Measurements from ENCODE around the gene KHDC3L.

KHDC3L gene

DNA sequence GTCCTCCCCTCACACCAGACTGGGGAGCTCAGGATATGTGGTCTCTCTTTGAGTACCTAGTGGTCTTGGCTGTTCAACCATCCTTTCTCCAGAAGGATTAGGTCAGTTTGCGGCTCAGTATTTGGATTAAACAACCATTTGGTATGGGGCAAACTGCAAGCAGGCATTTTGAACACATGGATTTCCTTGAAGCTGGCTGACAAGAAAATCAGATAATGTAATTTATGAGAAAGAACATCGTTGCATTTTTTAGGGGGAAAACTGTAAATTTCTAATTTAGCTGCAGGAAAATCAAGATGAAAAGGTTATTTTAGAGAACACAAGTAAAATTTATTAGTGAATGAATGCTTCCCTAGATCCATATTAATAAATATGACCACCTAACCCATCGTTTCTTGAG, 33.7 kb upstream of the KHDC3L start:
- Histone ChIP-seq H3K36me3 (ENCODE audit: control insufficient read depth in 1 of 2, insufficient read depth in 2 of 2, low read length in 2 of 2) (no peaks in the 10 kb centered on the region), H2BK120ac (ENCODE audit: insufficient read depth, low read length, poor library complexity) (no peak overlapping the region), H3K18ac (ENCODE audit: low read length) (no peak overlapping the region), H3K27me3 (ENCODE audit: insufficient read depth, low read length) (no peaks in the 10 kb centered on the region), H3K14ac (ENCODE audit: low read length) (no peak overlapping the region), H2BK5ac (ENCODE audit: low read depth, low read length, poor library complexity) (no peak overlapping the region), H4K8ac (ENCODE audit: low read depth, low read length) (no peak overlapping the region), H3K4me1 (ENCODE audit: control insufficient read depth in 1 of 2, insufficient read depth in 2 of 2, low read length in 2 of 2) (no peaks in the 10 kb centered on the region), H3K4me3 (ENCODE audit: low read depth, low read length) (no peak overlapping the region), H2AFZ (ENCODE audit: insufficient read depth, low read length, poor library complexity) (no peak overlapping the region), H3K4ac (ENCODE audit: low read depth, low read length) (no peak overlapping the region), H3K23ac (ENCODE audit: low read length) (no peak overlapping the region), H2AK5ac (ENCODE audit: low read length) (no peak overlapping the region), H4K91ac (ENCODE audit: low read depth, low read length) (no peak overlapping the region), H2BK12ac (ENCODE audit: low read length) (no peak overlapping the region), H4K12ac (ENCODE audit: low read depth, low read length) (no peak overlapping the region), H3K27ac (ENCODE audit: low read depth, low read length) (no peak overlapping the region), H3K79me2 (ENCODE audit: control insufficient read depth, insufficient read depth, low read length, poor library complexity) (no peaks in the 10 kb centered on the region), H3K9me3 (ENCODE audit: insufficient read depth, low read depth, low read length) (no peaks in the 10 kb centered on the region), H3K4me2 (ENCODE audit: low read length) (no peak overlapping the region), H3K79me1 (ENCODE audit: low read length) (no peaks in the 10 kb centered on the region), H3K9ac (ENCODE audit: low read length) (no peak overlapping the region)
- no CpG with 5 or more reads among the region's 3 CpGs for WGBS (ENCODE audit: extremely low coverage, insufficient coverage, insufficient read length)
- no peak for DNase-seq

DNA sequence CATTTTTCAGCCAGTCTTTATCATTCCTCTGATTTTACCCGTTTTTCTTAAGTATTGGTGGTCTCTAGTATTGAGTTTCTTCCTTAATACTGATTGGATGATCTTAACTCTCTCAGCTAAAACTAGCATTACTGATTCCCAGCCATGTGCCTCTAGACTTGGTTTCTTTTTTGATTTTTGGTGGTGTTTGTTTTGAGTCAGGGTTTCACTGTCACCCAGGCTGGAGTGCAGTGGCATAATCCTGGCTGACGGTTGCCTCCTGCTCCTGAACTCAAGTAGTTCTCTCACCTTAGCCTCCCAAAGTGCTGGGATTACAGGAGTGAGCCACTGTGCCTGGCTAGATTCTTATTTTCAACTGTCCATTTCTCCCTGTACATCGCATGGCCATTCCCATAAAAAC, 33.3 kb upstream of the KHDC3L start:
- no CpG with 5 or more reads among the region's 3 CpGs for WGBS (ENCODE audit: extremely low coverage, insufficient coverage, insufficient read length)
- Histone ChIP-seq H3K14ac (ENCODE audit: low read length) (no peak overlapping the region), H3K23ac (ENCODE audit: low read length) (no peak overlapping the region), H2AFZ (ENCODE audit: insufficient read depth, low read length, poor library complexity) (no peak overlapping the region), H4K8ac (ENCODE audit: low read depth, low read length) (no peak overlapping the region), H3K27me3 (ENCODE audit: insufficient read depth, low read length) (no peaks in the 10 kb centered on the region), H3K79me2 (ENCODE audit: control insufficient read depth, insufficient read depth, low read length, poor library complexity) (no peaks in the 10 kb centered on the region), H3K4me2 (ENCODE audit: low read length) (no peak overlapping the region), H2BK5ac (ENCODE audit: low read depth, low read length, poor library complexity) (no peak overlapping the region), H3K4ac (ENCODE audit: low read depth, low read length) (no peak overlapping the region), H4K91ac (ENCODE audit: low read depth, low read length) (no peak overlapping the region), H3K27ac (ENCODE audit: low read depth, low read length) (no peak overlapping the region), H2AK5ac (ENCODE audit: low read length) (no peak overlapping the region), H3K36me3 (ENCODE audit: control insufficient read depth in 1 of 2, insufficient read depth in 2 of 2, low read length in 2 of 2) (no peaks in the 10 kb centered on the region), H3K4me3 (ENCODE audit: low read depth, low read length) (no peak overlapping the region), H3K9me3 (ENCODE audit: insufficient read depth, low read depth, low read length) (no peaks in the 10 kb centered on the region), H3K9ac (ENCODE audit: low read length) (no peak overlapping the region), H4K12ac (ENCODE audit: low read depth, low read length) (no peak overlapping the region), H2BK12ac (ENCODE audit: low read length) (no peak overlapping the region), H3K18ac (ENCODE audit: low read length) (no peak overlapping the region), H2BK120ac (ENCODE audit: insufficient read depth, low read length, poor library complexity) (no peak overlapping the region), H3K79me1 (ENCODE audit: low read length) (no peaks in the 10 kb centered on the region), H3K4me1 (ENCODE audit: control insufficient read depth in 1 of 2, insufficient read depth in 2 of 2, low read length in 2 of 2) (no peaks in the 10 kb centered on the region)
- no peak for DNase-seq

DNA sequence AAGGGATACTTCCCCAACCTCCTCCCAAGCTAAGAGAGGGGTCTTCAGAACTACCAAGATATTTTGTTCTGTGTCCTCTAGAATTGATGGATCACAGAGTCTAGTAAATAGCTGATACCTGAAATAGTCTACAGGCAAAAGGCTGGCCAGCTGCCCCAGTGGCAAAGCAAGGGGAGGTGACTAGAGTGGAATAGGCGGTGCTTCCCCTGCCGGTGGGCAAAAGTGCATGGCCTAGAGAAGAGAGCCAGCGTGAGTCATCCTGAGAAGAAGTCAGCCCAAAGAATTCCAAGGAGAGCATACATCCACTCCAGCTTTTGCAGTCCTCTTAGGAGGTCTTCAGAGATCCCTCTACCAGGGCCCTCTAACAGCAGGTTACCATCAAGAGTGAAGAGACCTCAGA, 23.1 kb upstream of the KHDC3L start:
- Histone ChIP-seq H3K27ac (ENCODE audit: low read depth, low read length) (no peak overlapping the region), H3K9me3 (ENCODE audit: insufficient read depth, low read depth, low read length) (no peaks in the 10 kb centered on the region), H2AFZ (ENCODE audit: insufficient read depth, low read length, poor library complexity) (no peak overlapping the region), H3K4me1 (ENCODE audit: control insufficient read depth in 1 of 2, insufficient read depth in 2 of 2, low read length in 2 of 2) (no peaks in the 10 kb centered on the region), H2BK5ac (ENCODE audit: low read depth, low read length, poor library complexity) (no peak overlapping the region), H4K91ac (ENCODE audit: low read depth, low read length) (no peak overlapping the region), H3K18ac (ENCODE audit: low read length) (no peak overlapping the region), H4K8ac (ENCODE audit: low read depth, low read length) (no peak overlapping the region), H2BK120ac (ENCODE audit: insufficient read depth, low read length, poor library complexity) (no peak overlapping the region), H2BK12ac (ENCODE audit: low read length) (no peak overlapping the region), H3K14ac (ENCODE audit: low read length) (no peak overlapping the region), H3K27me3 (ENCODE audit: insufficient read depth, low read length) (no peaks in the 10 kb centered on the region), H3K9ac (ENCODE audit: low read length) (no peak overlapping the region), H3K23ac (ENCODE audit: low read length) (no peak overlapping the region), H3K4me2 (ENCODE audit: low read length) (no peak overlapping the region), H3K79me1 (ENCODE audit: low read length) (no peaks in the 10 kb centered on the region), H3K4me3 (ENCODE audit: low read depth, low read length) (no peak overlapping the region), H3K4ac (ENCODE audit: low read depth, low read length) (no peak overlapping the region), H3K79me2 (ENCODE audit: control insufficient read depth, insufficient read depth, low read length, poor library complexity) (no peaks in the 10 kb centered on the region), H2AK5ac (ENCODE audit: low read length) (no peak overlapping the region), H3K36me3 (ENCODE audit: control insufficient read depth in 1 of 2, insufficient read depth in 2 of 2, low read length in 2 of 2) (no peaks in the 10 kb centered on the region), H4K12ac (ENCODE audit: low read depth, low read length) (no peak overlapping the region)
- no CpG with 5 or more reads among the region's 3 CpGs for WGBS (ENCODE audit: extremely low coverage, insufficient coverage, insufficient read length)
- no peak for DNase-seq

DNA sequence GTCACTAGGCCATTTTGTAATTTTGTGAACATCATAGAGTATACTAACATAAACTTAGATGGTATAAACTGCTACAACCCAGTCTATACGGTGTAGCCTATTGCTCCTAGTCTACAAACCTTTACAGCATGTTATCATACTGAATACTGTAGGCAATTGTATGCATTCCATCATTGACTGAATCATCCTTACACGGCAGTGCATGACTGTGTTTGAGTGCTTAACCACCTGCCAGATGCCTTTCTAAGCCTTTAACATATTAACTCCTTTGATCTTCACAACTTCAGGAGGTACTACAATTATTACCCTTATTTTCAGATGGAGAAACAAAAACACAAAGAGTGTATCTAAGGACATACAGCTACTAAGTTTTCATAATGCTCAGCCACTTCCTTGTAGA, 22.4 kb upstream of the KHDC3L start:
- Histone ChIP-seq H3K4me3 (ENCODE audit: low read depth, low read length) (no peak overlapping the region), H3K23ac (ENCODE audit: low read length) (no peak overlapping the region), H3K9ac (ENCODE audit: low read length) (no peak overlapping the region), H2BK12ac (ENCODE audit: low read length) (no peak overlapping the region), H4K12ac (ENCODE audit: low read depth, low read length) (no peak overlapping the region), H3K27ac (ENCODE audit: low read depth, low read length) (no peak overlapping the region), H3K14ac (ENCODE audit: low read length) (no peak overlapping the region), H2BK120ac (ENCODE audit: insufficient read depth, low read length, poor library complexity) (no peak overlapping the region), H2AK5ac (ENCODE audit: low read length) (no peak overlapping the region), H4K91ac (ENCODE audit: low read depth, low read length) (no peak overlapping the region), H3K4me2 (ENCODE audit: low read length) (no peak overlapping the region), H3K4me1 (ENCODE audit: control insufficient read depth in 1 of 2, insufficient read depth in 2 of 2, low read length in 2 of 2) (no peaks in the 10 kb centered on the region), H2AFZ (ENCODE audit: insufficient read depth, low read length, poor library complexity) (no peak overlapping the region), H3K36me3 (ENCODE audit: control insufficient read depth in 1 of 2, insufficient read depth in 2 of 2, low read length in 2 of 2) (no peaks in the 10 kb centered on the region), H3K9me3 (ENCODE audit: insufficient read depth, low read depth, low read length) (no peaks in the 10 kb centered on the region), H3K4ac (ENCODE audit: low read depth, low read length) (no peak overlapping the region), H2BK5ac (ENCODE audit: low read depth, low read length, poor library complexity) (no peak overlapping the region), H3K79me1 (ENCODE audit: low read length) (no peaks in the 10 kb centered on the region), H3K18ac (ENCODE audit: low read length) (no peak overlapping the region), H3K79me2 (ENCODE audit: control insufficient read depth, insufficient read depth, low read length, poor library complexity) (no peaks in the 10 kb centered on the region), H3K27me3 (ENCODE audit: insufficient read depth, low read length) (no peaks in the 10 kb centered on the region), H4K8ac (ENCODE audit: low read depth, low read length) (no peak overlapping the region)
- WGBS (ENCODE audit: extremely low coverage, insufficient coverage, insufficient read length), result no CpG with 5 or more reads among the region's 2 CpGs
- DNase-seq, result peak in 1 of 2 donors; percentile 23
